Astrocyte (in vitro differentiated cells and primary cell): ENCODE data around the gene DEFB108B.
"Not testable (repeated sequence)": the region's sequence is repeated elsewhere in the genome, so short reads cannot be mapped to it uniquely, and the experiment has no call there.

Source experiments
- EZH2 ChIP-seq: IDR thresholded peaks from 2 replicates; pipeline ENCODE4 v1.6.1; 2012; ENCODE audit warnings: mild to moderate bottlenecking, low read length, inconsistent platforms; ENCODE audit not compliant: insufficient read depth
- TF ChIP-seq, protein P1 (sequence below): IDR thresholded peaks from 2 replicates; pipeline ENCODE4 v1.5.1; 2011; ENCODE audit warnings: low read depth, mild to moderate bottlenecking, inconsistent platforms, low read length, moderate library complexity; ENCODE audit not compliant: insufficient read depth

DNA sequence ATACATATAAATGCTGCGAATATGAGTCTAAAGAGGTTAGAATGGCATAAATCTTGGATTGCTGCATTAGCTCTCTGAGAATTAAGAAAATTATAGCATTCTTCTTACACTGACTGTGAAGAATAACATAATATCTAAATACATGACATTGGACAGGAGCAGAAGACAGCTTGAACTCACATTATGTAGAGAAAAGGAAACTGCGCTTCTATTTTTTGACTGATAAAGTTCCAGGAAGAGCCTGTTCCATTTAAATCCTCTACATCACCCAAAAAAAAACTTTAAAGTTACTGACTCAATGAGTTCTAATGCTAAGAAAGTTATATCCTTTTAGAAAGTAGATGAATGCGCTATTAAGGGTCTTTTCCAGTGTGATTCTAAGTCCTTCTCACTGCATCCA lies 27.8 kb downstream of the DEFB108B start:
- TF ChIP-seq, protein P1, sequence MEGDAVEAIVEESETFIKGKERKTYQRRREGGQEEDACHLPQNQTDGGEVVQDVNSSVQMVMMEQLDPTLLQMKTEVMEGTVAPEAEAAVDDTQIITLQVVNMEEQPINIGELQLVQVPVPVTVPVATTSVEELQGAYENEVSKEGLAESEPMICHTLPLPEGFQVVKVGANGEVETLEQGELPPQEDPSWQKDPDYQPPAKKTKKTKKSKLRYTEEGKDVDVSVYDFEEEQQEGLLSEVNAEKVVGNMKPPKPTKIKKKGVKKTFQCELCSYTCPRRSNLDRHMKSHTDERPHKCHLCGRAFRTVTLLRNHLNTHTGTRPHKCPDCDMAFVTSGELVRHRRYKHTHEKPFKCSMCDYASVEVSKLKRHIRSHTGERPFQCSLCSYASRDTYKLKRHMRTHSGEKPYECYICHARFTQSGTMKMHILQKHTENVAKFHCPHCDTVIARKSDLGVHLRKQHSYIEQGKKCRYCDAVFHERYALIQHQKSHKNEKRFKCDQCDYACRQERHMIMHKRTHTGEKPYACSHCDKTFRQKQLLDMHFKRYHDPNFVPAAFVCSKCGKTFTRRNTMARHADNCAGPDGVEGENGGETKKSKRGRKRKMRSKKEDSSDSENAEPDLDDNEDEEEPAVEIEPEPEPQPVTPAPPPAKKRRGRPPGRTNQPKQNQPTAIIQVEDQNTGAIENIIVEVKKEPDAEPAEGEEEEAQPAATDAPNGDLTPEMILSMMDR, result not testable (repeated sequence)
- not testable (repeated sequence) for TF ChIP-seq EZH2
